NCI-H1417 (cell line): ENCODE measurements around the gene ZC3H7B.
"Not testable (repeated sequence)": the region's sequence is repeated elsewhere in the genome, so short reads cannot be mapped to it uniquely, and the experiment has no call there.

ENCODE experiments used
- DNase-seq, 3 experiments: peaks; one replicate each; lab custom pipeline; 2025; lab: John Stamatoyannopoulos, UW

ZC3H7B gene

GRCh38 chr22:41285820-41286638 lies 15.3 kb upstream of the ZC3H7B start, which contains the start of gene RANGAP1:
TSS of gene RANGAP1 (minus strand) at chr22:41286187. CDS start at chr22:41281044, 5,143 bp downstream.
- DNase-seq: peak; percentile 94 to 98 (median 95)

- peak in 1 of 3 experiments; percentile 23 for DNase-seq
These were observed 14.7 kb upstream of the ZC3H7B start for GRCh38 chr22:41286639-41287091.

DNA sequence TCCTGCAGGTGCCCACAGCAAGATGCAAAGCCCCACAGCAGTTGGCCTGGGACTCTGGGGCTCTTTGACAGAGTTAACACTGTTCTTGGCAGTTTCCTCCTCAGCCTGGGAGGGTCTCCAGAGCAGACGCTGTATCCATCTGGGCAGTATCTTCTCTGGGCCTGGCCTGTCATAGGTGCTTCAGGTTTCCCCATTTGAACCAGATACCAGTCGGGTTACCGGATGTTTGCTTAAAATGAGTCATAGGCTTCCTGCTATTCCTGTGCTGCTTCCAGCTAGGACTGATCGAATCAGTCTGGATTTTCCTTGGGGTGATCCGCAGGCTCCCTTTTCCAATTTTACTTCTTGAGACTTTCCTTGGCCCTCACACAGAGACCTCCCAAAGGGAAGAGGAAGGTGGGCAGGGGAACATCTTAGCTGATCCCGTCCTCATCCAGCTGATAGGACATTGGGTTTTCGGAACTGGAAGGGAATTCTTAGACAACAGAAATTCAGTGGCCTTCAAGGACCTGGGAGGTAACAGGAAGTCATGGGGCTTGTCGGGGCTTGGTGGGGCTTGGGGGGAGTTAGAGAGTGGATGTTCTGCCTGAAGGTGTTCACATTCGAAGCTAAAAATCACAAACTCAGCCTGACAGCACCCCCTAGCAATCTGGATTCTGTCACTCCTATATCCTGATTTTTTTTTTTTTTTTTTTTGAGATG lies 12.9 kb upstream of the ZC3H7B start:
- DNase-seq: peak in 2 of 3 experiments; percentile 28 to 46

DNA sequence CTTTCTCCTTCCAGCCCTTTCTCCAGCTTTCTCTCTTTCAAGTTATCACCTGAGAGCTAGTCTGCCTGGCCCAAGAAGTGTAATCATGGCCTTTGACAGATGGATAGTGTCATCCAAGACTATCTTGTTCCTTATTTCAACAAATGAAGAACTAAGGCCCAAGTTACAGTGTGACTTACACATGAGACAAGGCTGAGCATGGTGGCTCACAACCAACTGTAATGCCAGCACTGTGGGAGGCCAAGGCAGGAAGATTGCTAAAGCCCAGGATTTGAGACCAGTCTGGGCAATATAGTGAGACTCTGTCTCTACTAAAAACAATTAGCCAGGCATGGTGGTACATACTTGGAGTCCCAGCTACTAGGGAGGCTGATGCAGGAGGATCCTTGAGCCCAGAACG lies 11.7 kb upstream of the ZC3H7B start:
- no peak for DNase-seq

DNA sequence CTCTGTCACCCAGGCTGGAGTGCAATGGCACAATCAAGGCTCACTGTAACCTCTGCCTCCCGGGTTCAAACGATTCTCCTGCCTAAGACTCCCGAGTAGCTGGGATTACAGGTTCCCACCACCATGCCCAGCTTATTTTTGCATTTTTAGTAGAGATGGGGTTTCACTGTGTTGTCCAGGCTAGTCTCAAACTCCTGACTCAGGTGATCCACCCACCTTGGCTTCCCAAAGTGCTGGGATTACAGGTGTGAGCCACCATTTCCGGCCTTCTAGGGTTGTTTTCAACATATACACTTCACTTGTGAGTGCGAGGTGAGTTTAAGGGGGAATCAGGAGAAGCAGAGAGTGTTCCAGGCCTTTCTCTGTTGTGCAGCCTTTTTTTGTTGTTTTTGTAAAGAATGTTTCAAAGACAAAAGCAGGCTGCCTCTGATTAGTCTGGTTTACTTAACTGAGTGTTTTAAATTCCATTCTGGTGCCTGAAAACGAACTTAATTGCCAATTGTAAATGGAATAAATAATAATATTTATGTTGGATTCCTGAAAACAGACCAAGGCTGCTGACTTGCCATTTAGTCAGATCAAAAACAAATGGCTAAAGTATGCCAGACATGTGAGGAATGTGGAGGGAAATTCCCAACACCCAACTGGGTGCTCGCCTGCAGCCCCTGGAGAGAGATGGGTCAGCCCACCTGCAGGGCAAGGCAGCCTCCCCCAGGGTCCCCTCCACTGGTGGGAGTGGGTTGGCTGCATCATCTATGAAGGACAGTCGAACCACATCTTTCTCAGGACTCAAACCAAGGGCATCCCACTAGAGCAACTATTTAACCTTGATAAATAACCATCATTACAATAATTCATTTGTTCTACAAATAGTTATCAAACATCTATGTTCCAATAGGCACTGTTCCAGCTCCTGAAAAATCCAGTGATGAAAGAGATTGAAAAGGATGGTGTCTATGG lies 10.8 kb upstream of the ZC3H7B start:
- no peak for DNase-seq

DNA sequence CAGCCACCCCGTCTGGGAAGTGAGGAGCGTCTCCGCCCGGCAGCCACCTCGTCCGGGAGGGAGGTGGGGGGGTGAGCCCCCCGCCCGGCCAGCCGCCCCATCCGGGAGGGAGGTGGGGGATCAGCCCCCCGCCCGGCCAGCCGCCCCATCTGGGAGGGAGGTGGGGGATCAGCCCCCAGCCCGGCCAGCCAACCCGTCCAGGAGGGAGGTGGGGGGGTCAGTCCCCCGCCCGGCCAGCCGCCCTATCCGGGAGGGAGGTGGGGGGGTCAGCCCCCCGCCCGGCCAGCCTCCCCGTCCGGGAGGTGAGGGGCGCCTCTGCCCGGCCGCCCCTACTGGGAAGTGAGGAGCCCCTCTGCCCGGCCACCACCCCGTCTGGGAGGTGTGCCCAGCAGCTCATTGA lies 6.5 kb upstream of the ZC3H7B start:
- DNase-seq: not testable (repeated sequence)

DNA sequence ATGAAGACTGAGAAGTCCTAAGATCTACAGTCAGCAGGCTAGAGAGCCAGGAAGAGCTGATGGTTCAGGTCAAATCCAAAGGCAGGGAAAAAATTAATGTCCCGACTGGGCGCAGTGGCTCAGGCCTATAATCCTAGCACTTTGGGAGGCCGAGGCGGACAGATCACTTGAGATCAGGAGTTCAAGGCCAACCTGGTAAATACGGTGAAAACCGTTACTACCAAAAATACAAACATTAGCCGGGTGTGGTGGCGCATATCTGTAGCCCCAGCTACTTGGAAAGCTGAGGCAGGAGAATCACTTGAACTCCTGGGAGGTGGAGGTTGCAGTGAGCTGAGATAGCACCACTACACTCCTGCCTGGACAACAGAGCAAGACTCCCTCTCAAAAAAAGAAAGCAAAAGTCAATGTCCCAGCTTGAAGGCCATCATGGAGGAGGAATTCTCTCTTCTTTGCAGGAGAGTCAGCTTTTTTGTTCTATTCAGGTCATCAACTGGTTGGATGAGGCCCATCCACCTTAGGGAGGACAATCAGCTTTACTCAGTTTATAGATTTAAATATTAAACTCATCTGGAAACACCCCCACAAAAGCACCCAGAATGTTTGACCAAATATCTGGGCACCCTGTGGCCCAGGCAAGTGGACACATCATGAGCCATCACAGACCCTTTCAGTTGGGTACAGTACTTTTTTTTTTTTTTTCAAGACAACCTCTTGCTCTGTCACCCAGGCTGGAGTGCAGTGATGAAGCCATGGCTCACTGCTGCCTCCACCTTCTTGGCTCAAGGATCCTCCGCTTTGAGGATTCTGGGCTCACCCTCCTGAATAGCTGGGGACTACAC lies 4.3 kb upstream of the ZC3H7B start:
- no peak for DNase-seq

- DNase-seq: no peak
These were observed 664 bp upstream of the ZC3H7B start for GRCh38 chr22:41300661-41301060.

DNA sequence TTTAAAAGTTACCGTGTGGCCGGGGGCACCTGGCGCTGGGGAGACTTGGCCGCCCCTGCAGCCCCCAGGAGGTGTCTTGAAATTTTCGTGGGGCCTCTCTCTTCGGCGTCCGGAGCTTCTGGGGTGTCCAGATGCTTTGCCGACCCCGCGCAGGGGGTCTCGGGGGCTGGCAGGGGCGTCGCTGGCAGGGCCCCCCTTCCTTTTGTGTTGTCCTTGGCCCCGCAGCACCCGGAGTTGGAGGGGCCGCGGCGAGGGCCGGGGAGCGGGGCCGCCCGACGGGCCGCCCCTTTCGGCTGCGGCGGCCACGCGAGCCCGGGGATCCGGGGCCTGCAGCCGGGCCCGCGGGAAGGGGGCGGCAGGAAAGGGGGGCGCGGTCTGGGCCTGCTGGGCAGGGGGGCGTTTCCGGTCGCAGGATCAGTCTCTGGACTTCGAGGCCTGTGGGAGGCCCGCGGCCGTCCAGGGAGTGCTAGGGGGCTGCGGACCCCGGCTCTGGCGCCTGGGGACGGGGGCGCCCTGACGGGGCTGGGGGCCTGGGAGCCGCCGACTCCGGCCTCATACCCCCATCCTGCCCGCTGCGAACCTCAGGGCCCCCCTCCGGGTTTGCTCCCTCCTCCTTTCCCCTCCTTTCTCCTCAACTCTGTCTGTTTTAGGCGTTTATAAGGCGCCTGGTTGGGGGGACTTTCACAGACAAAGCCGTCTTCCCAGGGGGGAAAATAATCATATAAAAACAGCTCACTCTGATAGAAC lies 869 bp downstream of the ZC3H7B start:
- DNase-seq: peak in 2 of 3 experiments; percentile 45 to 51

DNA sequence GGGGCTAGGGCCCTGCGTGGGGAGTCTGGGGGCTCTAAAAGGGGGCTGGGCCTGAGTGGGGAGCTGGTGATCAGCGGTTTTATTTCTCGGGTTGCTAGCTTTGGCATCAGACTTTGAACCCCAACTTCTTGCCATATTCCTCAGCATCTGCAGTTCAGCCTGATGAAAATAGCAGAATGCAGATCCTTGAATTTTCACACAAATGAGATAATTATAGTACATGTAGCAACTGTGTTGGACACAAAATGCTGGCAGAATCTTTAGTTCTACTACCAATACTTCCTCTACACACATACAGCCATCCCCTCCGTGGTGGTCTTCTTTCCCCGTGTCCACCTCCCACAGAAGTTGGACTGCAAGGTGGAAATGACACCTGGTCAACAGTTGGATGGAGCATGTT lies 1.5 kb downstream of the ZC3H7B start:
- no peak for DNase-seq

DNA sequence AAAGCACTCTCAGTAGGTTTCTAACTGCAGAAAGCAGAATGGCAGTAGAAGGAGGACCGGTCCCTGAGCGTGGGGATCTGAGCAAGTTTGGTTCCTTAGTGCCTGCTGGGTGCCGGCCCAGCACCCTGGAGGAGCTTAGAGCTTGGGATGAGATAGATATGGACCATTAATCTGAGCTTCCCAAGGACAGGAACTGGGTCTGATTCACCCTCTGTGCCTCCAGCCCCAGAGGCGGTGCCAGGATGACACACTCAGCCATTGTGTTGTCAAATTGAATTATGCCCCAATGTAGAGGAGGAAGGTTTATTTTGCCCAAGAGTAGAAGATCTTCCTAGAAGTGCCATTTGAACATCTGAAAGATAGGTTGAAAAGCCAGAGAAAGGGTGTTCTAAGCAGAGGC lies 4.3 kb downstream of the ZC3H7B start:
- no peak for DNase-seq

- DNase-seq: no peak
These were observed 6.7 kb downstream of the ZC3H7B start for GRCh38 chr22:41308054-41308453.

DNA sequence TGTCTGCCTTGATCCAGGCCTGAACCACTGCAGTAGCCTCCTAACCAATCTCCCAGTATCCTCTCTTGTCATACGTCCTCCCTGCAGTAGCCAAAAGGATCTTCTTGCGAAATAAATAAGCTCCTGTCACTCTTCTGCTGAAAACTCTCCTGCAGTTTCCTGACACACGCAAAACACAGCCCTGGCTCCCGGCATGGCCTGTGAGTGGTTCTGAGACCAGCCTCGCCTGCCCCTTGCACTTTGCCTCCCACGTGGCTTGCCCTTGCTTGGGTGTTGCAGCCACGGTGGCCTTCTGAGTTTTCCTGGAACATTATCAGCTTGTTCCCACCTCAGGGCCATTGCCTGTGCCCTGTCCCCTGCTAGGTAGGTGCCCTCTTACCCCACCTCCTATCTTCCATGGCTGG lies 7.2 kb downstream of the ZC3H7B start:
- no peak for DNase-seq

GRCh38 chr22:41310336-41310735 lies 9.0 kb downstream of the ZC3H7B start:
- no peak for DNase-seq

- no peak for DNase-seq
These were observed 10.2 kb downstream of the ZC3H7B start for GRCh38 chr22:41311487-41311886.

GRCh38 chr22:41314821-41315220 lies 13.5 kb downstream of the ZC3H7B start:
- no peak for DNase-seq

DNA sequence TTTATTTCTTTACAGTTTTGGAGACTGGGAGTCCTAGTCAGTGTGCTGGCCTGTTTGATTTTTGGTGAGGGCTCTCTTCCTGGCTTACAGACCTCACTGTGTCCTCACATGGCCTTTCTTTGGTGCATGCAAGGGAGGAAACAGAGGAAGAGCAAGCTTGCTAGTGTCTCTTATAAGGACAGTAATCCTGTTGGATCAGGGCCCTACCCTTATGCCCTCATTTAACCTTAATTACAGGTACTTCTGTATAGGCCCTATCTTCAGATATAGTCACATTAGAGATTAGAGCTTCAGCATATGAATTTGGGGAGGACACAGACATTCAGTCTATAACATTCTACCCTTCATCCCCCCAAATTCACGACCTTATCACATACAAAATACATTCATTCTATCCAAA lies 14.3 kb downstream of the ZC3H7B start:
- DNase-seq: no peak

DNA sequence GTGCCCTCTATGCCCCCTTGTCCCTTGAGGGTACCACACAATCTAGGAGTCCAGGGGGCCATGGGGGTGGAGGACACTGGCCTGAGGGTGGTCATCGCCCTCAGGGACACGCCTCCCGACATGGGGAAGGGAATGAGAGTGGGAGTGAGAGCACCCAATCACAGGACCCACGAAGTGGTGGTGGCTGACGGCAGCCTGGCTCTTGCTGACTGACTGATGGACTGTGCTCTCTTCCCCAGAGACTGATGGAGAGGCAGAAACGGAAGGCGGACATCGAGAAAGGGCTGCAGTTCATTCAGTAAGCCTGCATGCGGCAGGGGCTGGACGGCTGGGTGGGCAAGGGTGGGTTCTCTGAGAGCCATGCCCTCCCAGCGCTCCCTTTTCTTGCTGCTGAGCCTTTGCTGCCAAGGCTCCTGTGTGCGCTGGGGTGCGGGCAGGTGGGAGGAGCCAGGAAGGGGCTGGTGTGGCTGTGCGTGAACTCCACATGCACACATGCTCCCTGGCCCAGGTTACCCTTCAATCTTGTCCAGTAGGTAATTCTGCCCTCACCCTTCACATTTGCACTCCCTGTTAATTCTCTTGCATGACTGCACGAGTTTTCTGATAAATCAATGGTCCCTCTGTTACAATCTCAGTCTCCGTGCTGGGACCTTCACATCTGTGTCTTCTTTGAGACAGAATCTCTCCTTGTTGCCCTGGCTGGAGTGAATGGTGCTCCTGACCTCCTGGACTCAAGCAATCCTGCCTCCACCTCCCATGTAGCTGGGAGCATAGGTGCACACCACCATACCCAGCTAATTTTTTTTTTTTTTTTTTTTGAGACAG lies 19.3 kb downstream of the ZC3H7B start:
- DNase-seq: no peak

GRCh38 chr22:41324821-41325528 lies 23.6 kb downstream of the ZC3H7B start:
- DNase-seq: no peak
